ENCODE results near the gene NME7.
"Not testable (repeated sequence)": the region's sequence is repeated elsewhere in the genome, so short reads cannot be mapped to it uniquely, and the experiment has no call there.

NME7 gene

GRCh38 chr1:169149555-169150286 is 217.9 kb downstream of the NME7 start:
- DNase-seq = no peak

DNA sequence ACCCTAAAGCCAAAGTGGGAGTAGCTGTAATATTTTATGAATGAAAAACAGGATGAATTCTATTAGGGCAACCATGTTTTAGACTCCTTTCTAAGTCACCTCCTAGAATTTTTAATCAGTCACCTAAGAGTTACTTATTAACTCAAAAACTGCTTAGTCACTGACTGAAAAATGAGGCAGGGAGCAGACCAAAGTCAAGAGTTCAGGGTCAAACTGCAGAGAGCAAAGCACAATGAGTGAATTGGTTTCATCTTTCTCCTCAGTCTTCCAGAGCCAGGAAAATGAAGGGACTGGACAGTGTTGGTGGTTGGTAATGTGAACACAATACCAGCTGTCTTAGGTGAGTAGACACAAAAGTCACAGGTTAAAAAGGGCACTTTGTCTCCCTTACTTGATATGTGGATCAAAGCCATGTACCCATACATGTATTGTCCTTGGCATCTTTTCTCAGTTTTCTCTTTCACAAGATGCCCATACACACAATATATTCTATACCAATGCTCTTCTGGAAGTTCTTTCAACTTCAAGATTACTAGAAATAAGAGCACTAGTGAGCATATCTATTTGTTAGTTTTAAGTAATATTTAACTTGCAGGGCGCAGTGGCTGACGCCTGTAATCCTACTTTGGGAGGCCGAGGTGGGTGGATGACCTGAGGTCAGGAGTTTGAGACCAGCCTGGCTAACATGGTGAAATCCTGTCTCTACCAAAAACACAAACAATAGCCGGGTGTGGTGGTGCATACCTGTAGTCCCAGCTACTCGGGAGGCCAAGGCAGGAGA is 218.9 kb downstream of the NME7 start:
- DNase-seq = no peak

DNA sequence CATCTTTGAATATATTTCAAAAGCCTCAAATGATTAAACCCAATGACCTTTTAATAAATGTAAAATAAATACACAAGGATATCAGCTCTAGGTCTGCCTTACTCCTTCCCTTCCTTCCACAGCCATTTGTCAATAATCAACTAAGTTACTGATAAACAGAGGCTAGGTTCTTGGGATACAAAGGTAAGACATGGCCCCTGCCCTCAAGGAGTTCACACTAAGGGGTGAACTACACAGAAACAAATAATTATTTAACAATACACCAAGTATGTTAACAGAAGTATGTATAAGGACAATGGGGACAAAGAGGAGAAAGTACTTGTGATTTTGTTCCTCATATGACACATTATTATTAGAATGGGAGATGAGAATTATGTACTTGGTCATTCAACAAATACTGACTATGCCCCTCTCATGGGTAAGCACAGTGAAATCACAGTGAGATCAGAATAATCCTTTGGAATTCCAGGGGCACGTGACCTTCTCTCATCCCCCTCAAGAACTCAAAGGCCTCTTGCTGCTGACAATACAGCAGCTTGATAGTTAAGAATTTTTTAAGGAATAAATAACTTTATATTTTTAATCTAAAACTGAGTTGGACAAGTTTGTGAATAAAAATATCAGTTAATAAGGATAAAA is 220.9 kb downstream of the NME7 start:
- DNase-seq = no peak

GRCh38 chr1:169144941-169145626 is 222.5 kb downstream of the NME7 start:
- DNase-seq = no peak

DNA sequence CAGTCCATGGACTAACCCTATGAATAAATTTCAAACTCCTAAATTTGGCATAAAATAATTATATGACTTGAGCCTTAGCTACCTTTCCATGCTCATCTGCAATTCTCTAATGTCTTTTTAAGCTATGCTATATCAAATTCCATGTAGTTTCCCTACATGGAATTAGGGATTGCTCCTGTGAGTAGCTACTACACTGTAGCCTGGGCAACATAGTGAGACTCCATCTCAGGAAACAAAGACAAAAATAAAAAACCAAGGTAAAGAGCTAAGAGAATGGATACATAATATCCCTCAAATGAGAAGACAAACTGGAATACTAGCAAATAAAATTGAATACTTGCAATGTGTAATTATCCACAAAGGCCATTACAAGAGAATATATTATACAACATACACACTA is 223.6 kb downstream of the NME7 start:
- no peak for DNase-seq

- no peak for DNase-seq
Observed at GRCh38 chr1:169143346-169143745, 224.3 kb downstream of the NME7 start.

- no peak for DNase-seq
Observed at GRCh38 chr1:169142129-169142528, 225.5 kb downstream of the NME7 start.

DNA sequence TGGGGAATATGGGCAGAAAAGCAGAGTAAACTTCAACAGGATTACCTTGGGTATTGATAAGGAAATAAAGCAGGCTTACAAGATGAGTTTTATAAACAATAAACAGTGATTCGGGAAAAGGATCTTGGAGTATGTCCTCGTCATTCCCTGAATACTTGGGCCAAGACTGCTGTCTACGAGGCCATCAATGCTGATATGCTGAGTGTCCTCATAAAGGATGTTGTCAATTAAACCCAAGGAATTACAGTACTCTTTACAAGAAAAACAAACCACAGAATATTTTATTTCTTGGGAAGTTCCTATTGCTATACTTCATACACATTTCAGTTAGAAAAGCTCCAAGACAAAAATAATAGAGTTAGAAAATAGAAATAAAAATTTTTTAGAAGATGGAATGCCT is 226.2 kb downstream of the NME7 start:
- no peak for DNase-seq

GRCh38 chr1:169138866-169139670 is 228.5 kb downstream of the NME7 start:
- no peak for DNase-seq

DNA sequence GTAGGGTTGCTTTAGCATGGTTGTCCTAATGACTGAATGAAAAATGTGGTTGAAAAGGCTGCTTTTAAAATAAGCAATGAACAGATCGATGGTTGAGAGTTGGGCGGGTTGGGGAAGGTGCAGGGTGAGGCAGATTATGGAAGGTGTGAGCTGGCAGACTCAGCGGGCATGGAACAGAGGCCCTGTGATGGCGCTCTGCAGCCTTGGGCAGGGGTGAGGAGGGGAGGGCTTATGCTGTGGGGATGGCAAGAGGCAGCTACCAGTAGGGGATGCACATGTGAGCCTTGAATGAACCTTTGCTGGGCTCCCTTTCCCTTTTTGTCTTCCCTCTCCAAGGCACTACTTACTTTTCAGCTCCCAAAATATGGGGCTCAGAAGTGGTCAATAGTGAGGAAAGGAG is 230.2 kb downstream of the NME7 start:
- no peak for DNase-seq

DNA sequence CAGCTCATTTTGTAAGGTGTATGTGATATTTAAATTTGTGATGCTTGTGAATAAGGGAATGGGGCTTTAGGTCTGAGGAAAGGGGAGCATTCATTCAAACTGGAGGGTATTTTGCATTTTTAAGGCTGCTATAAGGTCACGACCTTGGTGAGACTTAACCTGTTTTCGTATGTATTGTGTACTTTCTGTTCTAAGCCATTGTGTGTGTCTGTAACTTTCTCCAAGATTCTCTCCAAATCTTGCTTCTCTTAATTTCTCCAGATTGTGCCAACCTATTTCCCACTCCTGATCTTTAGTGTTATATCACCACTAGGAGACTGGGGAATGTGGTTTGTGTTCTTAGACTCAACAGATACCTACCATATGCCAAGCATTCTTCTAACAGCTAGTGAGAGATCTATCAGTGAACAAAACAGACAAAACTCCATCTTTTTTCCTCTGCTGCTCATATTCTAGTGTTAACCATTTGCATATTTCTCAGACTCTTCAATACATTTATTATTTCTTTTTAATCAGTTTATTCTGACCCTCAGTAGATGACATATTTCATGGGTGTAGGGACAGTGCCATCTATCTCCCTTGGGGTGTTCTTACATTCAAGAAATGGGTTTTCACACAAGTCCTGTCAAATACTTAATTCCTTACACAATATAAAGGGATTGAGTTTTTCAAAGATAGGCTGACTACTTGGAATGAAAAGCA is 233.6 kb downstream of the NME7 start:
- no peak for DNase-seq

- no peak for DNase-seq
Observed at GRCh38 chr1:169133228-169133576, 234.4 kb downstream of the NME7 start.

- no peak for DNase-seq
Observed at GRCh38 chr1:169132512-169133227, 234.9 kb downstream of the NME7 start.

DNA sequence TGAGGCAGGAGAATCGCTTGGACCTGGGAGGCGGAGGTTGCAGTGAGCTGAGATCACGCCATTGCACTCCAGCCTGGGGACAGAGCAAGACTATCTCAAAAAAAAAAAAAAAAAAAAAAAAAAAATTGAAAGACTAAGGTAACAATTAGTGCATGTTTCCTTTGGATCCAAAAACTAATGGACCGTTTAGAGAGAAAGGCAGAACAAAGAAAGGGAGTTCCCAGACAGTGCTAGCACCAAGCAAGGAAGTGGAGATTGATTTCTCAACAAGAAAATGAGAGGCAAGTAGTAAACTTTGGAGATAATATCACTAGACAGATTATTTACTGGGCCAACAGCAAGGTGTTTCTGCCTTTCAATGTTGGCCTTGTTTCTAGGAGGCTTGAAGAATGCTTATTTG is 236.9 kb downstream of the NME7 start:
- no peak for DNase-seq

DNA sequence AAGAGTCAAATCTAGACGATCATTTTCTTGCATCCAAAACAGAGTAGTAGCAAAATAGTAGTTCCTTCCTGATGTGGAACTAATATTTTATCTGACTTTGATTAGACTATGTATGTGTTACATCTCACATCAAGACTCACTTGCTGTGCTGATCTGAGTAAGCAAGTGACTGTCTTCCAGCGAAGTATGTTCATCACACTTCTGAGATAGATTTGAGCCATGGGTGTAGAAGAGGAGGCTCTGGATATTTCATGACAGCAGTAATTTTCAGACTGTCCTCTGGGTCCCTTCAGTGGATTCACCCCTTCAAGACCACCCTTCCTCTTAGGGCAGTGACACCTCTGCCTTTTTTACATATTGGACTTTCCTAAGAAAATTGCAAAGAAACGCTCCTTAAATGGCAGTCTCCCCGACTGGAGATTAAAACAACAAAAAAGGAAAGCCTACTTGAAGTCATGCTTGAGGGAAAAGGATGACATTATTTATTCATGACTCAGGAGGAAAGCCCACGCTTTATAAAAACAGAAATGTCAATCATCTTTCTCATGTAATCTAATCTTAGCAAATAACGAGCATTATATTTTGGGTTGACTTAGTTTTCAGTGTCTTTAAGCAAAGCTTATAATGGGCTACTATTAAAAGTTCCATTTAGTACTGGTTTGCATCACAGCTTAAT is 238.3 kb downstream of the NME7 start:
- no peak for DNase-seq

GRCh38 chr1:169128562-169128961 is 239.0 kb downstream of the NME7 start:
- no peak for DNase-seq

DNA sequence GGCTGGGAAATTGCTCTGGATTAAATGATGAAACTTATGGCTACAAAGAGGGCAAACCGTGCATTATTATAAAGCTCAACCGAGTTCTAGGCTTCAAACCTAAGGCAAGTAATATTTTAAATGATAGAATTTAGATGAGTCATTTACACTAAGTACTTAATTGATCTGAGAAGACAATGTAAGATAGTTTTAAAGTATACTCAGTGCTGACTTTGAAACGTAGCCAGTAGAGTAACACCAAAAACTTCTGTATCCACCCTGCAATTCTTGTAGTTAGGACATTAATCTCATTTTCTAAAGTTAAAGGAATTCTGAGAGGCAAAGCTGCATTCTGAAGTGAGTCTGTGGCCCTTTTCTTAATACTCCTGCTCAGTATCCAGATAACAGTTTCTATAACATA is 240.3 kb downstream of the NME7 start:
- no peak for DNase-seq

- no peak for DNase-seq
Observed at GRCh38 chr1:169126335-169126734, 241.3 kb downstream of the NME7 start.

GRCh38 chr1:169125597-169125996 is 242.0 kb downstream of the NME7 start:
- not testable (repeated sequence) for DNase-seq

DNA sequence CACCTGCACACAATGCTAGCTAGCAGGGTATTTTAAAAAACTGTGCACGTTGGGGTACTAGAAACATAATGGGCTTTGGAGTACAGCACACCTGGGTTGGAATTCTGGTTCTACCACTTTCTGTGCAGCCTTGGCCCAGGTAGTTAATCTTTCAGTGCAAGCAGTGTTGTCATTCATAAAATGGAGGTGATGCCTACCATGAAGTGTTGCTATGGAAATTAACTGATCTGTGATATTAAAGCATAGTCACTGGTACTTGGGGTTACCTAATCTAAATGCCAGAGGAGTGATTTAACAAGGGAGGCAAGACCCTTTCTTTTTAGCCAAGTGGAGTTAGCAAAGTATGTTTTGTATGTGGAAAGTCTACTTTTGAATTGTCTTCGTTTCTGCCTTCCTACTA is 243.1 kb downstream of the NME7 start:
- DNase-seq = no peak

- no peak for DNase-seq
Observed at GRCh38 chr1:169122976-169123375, 244.6 kb downstream of the NME7 start.
